Activated T-cell treated with anti-CD3 and anti-CD28 coated beads, Interleukin-2, amount 50 U/mL, for 1 hour (primary cell): ENCODE data around the gene RPS19BP1.
"Not testable (repeated sequence)": the region's sequence is repeated elsewhere in the genome, so short reads cannot be mapped to it uniquely, and the experiment has no call there.

Source experiments
- DNase-seq: peaks from one replicate; pipeline ENCODE4 v3.0.0-alpha.2; 2020

Gene RPS19BP1

GRCh38 chr22:39527481-39527961 lies 5.0 kb downstream of the RPS19BP1 start:
- DNase-seq = no peak

DNA sequence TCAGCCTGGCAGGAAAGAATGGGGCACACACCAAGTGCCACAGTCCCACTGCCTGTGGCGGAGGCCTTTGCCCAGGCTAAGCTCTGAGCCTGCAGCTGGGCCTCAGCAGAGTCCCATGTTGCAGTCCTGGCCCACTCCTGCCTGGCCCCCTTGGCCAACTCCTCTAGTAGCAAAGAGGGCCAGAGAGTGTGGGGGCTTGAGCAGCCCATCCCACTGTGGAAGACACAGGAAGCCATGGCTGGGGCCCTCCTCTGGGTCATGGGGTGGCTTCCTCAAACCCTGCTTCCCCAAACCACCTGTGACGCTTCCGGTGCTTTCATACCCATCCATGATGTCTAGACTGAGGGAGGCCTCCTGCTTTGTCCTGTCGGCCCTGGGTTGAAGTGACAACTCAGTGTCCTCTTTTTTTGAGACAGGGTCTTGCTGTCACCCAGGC lies 5.8 kb downstream of the RPS19BP1 start:
- DNase-seq = no peak

DNA sequence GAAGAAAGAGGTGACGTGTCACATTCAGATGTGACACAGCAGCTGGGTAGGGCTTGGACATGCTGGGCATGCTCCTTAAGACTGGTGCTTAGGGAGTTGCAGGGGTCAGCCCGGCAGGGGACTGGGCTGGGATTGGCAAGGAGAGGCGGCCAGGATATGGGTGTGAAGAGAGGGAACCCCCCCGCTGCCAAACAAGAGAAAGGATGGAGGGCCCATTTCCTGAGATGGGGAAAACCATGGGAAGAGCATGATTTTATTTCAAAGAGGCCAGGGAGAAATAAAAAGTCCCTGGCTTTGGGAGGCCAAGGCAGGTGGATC lies 6.9 kb downstream of the RPS19BP1 start:
- no peak for DNase-seq

DNA sequence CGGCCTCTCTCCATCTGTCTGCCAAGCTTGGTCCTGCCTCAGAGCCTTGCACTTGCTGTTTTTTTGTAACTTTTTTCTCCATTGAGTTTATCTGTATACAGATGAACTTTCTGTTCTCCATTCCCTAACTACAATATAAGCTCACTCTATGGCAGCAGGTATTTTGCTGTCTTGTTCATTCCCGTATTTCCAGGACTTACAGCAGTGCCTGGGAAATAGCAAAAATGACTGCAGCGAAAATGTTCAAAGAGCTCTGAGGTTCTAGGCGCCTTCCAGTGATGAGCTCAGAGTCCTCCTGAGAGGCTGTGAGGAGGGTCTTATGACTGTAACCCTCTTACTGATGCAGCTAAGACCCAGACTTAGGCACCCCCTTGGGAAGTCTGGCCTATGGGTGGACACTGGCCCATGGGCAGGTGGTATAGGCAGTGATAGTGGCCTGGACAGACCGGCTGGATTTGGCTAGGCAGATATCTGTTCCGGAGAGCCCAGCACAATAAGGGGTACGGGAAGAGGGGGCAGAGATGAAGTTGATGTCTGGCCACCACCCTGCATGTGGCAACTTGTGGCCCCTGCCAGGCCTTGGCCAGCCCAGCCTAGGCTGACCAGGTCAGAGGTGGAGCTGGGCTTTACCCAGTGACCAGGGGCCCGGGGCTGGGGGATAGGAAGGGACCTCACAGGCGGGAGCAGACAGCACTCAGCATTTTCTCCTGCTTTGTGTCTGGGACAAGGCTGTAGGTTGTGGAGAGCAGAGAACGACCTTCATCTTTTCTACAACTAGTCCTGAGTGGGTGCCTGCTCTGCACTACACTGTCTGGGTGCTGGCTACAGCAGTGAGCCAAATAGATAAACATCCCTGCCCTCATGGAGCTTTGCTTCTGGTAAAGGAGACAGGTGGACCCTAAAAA lies 7.5 kb downstream of the RPS19BP1 start:
- no peak for DNase-seq

GRCh38 chr22:39524089-39524752 lies 8.3 kb downstream of the RPS19BP1 start:
- no peak for DNase-seq

GRCh38 chr22:39522567-39523300 lies 9.8 kb downstream of the RPS19BP1 start:
- DNase-seq = no peak

- DNase-seq = not testable (repeated sequence)
Observed at GRCh38 chr22:39522091-39522490, 10.5 kb downstream of the RPS19BP1 start.

DNA sequence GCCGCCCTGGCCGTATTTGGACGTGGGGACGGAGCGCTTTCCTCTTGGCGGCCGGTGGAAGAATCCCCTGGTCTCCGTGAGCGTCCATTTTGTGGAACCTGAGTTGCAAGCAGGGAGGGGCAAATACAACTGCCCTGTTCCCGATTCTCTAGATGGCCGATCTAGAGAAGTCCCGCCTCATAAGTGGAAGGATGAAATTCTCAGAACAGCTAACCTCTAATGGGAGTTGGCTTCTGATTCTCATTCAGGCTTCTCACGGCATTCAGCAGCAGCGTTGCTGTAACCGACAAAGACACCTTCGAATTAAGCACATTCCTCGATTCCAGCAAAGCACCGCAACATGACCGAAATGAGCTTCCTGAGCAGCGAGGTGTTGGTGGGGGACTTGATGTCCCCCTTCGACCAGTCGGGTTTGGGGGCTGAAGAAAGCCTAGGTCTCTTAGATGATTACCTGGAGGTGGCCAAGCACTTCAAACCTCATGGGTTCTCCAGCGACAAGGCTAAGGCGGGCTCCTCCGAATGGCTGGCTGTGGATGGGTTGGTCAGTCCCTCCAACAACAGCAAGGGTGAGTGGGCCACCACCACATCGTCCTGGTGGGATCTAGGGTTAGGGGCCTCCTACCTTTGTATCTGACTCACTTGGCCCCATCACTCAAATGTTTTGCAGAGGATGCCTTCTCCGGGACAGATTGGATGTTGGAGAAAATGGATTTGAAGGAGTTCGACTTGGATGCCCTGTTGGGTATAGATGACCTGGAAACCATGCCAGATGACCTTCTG lies 11.3 kb downstream of the RPS19BP1 start:
- not testable (repeated sequence) for DNase-seq

- DNase-seq = peak; percentile 94
Observed at GRCh38 chr22:39520226-39521105, 12.1 kb downstream of the RPS19BP1 start, which contains the start of gene ATF4. ATF4 (plus strand) TSS chr22:39520562; CDS start chr22:39521446, 884 bp downstream.

DNA sequence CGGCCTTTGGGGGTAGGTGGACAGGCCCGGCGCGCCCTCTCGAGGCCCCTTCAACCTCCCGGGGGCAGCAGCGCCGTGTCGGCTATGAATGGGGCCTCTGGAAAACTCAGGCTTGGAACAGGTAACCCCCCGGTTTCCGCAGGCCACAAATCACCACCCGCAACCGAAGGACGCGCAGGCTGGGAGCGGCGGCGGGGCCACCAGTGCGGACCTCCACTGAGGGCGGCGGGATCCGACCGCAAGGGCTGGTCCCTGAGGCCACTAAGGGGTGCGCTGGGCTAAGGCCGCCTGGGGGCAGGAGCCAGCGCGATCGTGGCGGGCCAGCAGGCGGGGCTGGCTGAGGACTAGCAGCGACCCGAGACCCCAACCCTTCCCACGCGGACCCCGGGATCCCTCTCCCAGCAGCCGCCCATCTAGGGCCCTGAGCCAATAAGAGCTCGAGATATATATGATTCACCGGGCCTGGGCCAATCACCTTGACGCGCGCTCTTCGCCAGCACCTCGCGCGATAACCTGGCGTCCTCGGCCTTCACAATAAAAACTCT lies 12.8 kb downstream of the RPS19BP1 start:
- DNase-seq = no peak

DNA sequence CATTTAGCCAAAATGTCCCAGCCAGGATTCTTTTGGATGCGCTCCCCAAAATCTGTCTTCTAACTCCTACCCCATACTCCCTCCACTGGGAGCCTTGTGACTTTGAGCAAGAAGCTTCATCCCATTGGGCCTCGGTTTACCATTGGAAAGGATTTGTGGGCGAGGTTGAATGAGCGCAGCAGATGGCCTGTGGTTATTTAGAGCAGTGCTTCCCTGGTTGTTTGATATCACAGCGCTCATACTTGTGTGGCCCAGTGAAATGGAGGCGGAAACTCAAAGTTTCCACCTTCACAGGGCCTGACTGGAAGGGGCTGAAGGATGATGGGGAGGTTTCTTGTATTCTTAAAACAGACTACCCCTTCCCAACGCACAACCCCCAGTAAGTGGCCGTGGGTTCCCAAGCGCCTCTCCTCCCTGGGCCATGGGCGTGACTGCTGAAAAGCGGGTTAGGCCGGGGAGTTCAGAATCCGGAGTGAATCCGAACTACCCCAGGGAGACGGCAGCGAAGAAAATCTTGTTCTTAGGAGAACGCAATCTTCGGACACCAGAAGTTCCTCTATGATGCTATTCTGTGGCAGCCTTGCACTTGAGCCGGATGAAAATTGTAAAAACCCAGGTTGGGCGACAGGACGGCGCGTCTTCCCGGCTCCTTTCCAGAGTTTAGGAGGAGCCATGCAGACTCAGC lies 13.4 kb downstream of the RPS19BP1 start:
- DNase-seq = no peak

GRCh38 chr22:39518144-39518786 lies 14.3 kb downstream of the RPS19BP1 start:
- no peak for DNase-seq

- DNase-seq = no peak
Observed at GRCh38 chr22:39517470-39517869, 15.1 kb downstream of the RPS19BP1 start.

DNA sequence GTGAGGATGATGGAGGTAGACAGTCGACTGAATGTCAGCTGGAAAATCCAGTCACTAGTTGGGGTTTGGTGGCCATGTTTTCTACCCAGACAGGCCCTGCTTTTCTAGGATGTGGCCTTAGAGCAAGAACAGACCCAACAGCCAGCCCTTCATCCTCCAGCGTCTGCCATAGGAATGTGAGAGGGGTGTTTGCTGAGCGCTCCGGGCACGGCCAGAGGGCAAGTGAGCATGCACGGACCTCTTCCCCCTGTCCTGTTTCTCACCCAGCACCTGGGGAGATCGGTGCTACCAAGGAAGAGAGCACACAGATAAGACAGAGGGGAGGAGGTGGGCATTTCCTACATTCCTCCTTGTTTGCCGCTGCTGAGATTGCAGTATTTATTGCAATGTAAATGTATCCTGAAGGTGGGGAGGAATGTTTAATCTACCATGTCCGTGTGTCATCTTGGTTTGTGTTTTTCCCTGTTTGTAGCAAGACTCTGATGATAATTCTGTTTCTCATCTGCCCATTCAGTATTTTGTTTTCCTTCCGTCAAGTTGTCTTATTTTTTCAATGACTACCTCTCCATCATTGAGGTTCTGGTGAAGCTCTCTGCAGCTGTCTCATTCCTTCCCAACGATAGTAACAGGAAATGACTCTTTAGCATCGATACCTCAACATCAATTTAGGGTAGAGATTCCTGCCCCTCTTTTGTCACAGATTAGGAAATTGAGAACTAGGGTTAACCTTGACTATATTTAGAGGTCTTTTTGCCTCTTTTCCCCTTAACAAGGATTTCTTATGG lies 17.1 kb downstream of the RPS19BP1 start:
- DNase-seq = no peak

GRCh38 chr22:39514373-39514973 lies 18.1 kb downstream of the RPS19BP1 start:
- DNase-seq = peak; percentile 68

DNA sequence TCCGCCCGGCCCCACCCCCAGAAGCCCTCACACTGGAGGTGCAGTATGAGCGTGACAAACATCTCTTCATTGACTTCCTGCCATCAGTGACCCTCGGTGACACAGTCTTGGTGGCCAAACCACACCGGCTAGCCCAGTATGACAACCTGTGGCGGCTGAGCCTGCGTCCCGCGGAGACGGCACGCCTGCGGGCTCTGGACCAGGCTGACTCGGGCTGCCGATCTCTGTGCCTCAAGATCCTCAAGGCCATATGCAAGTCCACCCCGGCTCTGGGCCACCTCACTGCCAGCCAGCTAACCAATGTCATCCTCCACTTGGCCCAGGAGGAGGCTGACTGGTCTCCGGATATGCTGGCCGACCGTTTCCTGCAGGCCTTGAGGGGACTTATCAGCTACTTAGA lies 18.8 kb downstream of the RPS19BP1 start:
- no peak for DNase-seq

- DNase-seq = no peak
Observed at GRCh38 chr22:39512026-39512425, 20.5 kb downstream of the RPS19BP1 start.

- no peak for DNase-seq
Observed at GRCh38 chr22:39511226-39511625, 21.3 kb downstream of the RPS19BP1 start.
